Psoas muscle (tissue), 8 donors: ENCODE results near the gene SIX6. TPM values are rescaled to one million over a fixed set of nuclear protein-coding genes. Genes with fewer than 3 reads are reported as not detected.

Experiments used
- ATAC-seq, 4 donors: fragments of 200-7000 bp; cut with Tn5 transposase; one replicate each; pipeline ENCODE4 v1.9.1; 2020; ENCODE audit warnings: moderate library complexity in 3 of 4, mild to moderate bottlenecking in 2 of 4
- DNase-seq, 2 donors: peaks; one replicate each; pipeline ENCODE4 v3.0.0-alpha.2; 2020
- H3K27ac ChIP-seq: fragments of 200-600 bp; one replicate; pipeline ENCODE4 v1.8.0; 2022
- H3K27me3 ChIP-seq, 3 donors: fragments of 200-600 bp in 1 of 3; one replicate each; pipeline versions ENCODE4 v1.6.1 to v1.8.0; 2013 to 2022; ENCODE audit warnings: low read length in 2 of 3, mild to moderate bottlenecking in 2 of 3, moderate library complexity in 1 of 3; ENCODE audit not compliant: insufficient read depth in 3 of 3
- H3K36me3 ChIP-seq, 2 donors: fragments of 200-600 bp in 1 of 2; one replicate each; pipeline versions ENCODE4 v1.6.1 to v1.8.0; 2013 to 2022; ENCODE audit warnings: low read depth in 1 of 2, mild to moderate bottlenecking in 1 of 2, moderate library complexity in 1 of 2; ENCODE audit not compliant: insufficient read depth in 1 of 2
- H3K4me1 ChIP-seq: fragments of 200-600 bp; one replicate; pipeline ENCODE4 v1.8.0; 2022
- H3K4me3 ChIP-seq: fragments of 200-600 bp; one replicate; pipeline ENCODE4 v1.8.0; 2022; ENCODE audit warnings: mild to moderate bottlenecking
- H3K9me3 ChIP-seq: fragments of 200-600 bp; one replicate; pipeline ENCODE4 v1.8.0; 2022
- WGBS, 3 donors: extraction: QIAGEN DNeasy Blood & Tissue Kit; methylation state at CpG; one replicate each; pipeline versions ENCODE4 v1.1.6 to v1.1.7; 2013; 5-methylcytosine and 5-hydroxymethylcytosine counted together
- intact Hi-C, 2 donors: fragments of 100-400 bp; cut with DNase I; formaldehyde crosslinking; loops; one replicate each; pipeline versions ENCODE4 v1.11.0 to v1.14.2; 2022
- polyA plus RNA-seq, 3 donors: library from polyadenylated mRNA; stranded (reverse); fragments of 200-250 nt; gene quantifications; one replicate each; pipeline ENCODE4 v1.2.3, GENCODE V29; 2013
- total RNA-seq, 4 donors: library from RNA; stranded (reverse); fragmentation: NEBNext Ultra II Directional in 2 of 4; extraction: Animal tissue kit (Norgen Biotek cat#: 25700) in 2 of 4; gene quantifications; one replicate each; pipeline versions ENCODE4 v1.2.1 to v1.2.4, GENCODE V29; 2021 to 2023
- TF ChIP-seq, protein P1 (sequence below): fragments of 200-600 bp; IDR thresholded peaks from one replicate; pipeline ENCODE4 v1.8.0; 2022; ENCODE audit warnings: antibody characterized with exemption
- donor health status: healthy with polysubstance abuse.
- donor health status: DM: no; HTN: no; CAD: no; lungs with moderate emphysema.
- donor health status: Bipolar disorder and iron deficiency.
- donor health status: healthy.
- donor health status: DM: yes; HTN: yes; CAD: no.
- donor health status: DM: no; HTN: no; CAD: no.
- donor health status: DM: no; HTN: no; CAD: no.
- donor health status: DM: yes; HTN: yes; CAD: no.

SIX6 gene
- total and polyA plus RNA-seq, 7 donors = 0.03 to 0.38 (median 0.17) TPM; not detected in 1

DNA sequence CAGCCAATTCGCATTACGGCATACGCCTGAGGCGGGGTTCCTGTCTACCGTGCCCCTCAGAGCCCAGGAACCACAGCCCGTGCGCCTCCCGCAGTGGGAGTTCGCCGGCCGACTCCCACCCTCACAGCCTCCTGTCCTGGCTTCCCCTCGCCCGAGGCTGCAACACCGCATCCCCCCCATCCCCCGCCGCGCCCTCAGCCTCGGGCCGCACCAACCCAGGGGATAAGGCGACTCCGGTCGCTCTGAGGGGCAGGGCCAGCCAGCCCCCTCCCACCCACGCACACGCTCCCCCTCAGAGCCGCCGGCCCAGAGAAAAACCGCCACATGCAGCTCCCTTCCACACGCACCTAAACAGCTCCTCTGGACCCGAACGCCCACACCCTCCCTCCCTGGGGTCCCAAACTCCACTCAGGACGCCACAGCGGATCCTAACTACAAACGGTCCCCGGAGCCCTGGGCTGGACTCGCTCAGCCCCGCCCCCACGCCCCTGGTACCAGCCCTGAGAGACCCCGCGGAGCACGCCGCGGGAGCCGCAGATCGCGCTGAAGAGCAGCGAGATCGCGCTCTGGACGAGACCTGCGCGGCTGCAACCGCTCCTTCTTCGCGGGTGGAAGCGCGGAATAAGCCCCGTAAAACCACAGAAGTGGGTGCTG, 23.2 kb upstream of the SIX6 start, which contains the start of gene C14orf39:
Gene C14orf39 (minus strand): TSS at position 466 of the 654 bp plus-strand sequence. CDS start 985 bp downstream, outside the sequence.
- intact Hi-C loops = loop anchor here in 1 of 2 donors (5.0 kb wide), 1 partner anchor 133 kb away; no protein-coding TSS in a partner anchor
- Histone ChIP-seq H3K27ac (no peak within 1 kb of the TSS), H3K4me1 (peaks cover 2% of the 10 kb centered on the region), H3K27me3 (peaks cover 0 to 10% (median 0%) of the 10 kb centered on the region in 3 donors), H3K36me3 (no peaks in the 10 kb centered on the region), H3K4me3 (peak within 1 kb of the TSS; percentile 67), H3K9me3 (peaks cover 7% of the 10 kb centered on the region)
- 4 to 7% (median 5%) methylated on average over 53 to 57 of the region's 57 CpGs for WGBS, 3 donors
- TF ChIP-seq, protein P1, sequence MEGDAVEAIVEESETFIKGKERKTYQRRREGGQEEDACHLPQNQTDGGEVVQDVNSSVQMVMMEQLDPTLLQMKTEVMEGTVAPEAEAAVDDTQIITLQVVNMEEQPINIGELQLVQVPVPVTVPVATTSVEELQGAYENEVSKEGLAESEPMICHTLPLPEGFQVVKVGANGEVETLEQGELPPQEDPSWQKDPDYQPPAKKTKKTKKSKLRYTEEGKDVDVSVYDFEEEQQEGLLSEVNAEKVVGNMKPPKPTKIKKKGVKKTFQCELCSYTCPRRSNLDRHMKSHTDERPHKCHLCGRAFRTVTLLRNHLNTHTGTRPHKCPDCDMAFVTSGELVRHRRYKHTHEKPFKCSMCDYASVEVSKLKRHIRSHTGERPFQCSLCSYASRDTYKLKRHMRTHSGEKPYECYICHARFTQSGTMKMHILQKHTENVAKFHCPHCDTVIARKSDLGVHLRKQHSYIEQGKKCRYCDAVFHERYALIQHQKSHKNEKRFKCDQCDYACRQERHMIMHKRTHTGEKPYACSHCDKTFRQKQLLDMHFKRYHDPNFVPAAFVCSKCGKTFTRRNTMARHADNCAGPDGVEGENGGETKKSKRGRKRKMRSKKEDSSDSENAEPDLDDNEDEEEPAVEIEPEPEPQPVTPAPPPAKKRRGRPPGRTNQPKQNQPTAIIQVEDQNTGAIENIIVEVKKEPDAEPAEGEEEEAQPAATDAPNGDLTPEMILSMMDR = no peak
- peak; percentile 55 to 80 for DNase-seq
- peak; percentile 91 to 99 (median 96) for ATAC-seq

DNA sequence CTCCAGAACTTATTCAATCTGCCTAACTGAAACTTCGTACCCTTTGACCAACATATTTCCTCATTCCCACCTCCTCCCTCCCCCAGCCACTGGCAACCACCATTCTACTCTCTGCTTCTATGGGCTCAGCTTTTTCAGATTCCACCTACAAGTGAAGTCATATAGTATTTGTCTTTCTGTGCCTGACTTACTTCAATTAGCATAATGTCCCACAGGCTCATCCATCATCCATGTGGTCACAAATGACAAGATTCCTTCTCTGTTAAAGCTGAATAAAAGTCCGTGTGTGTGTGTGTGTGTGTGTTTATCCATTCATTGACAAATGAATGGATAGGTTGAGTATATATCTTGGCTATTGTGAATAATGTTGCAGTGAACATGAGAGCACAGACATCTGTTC, 21.7 kb upstream of the SIX6 start:
- no peak for ATAC-seq
- Histone ChIP-seq H3K4me1 (peaks cover 2% of the 10 kb centered on the region), H3K27me3 (peaks cover 0 to 10% (median 0%) of the 10 kb centered on the region in 3 donors), H3K36me3 (no peaks in the 10 kb centered on the region), H3K27ac (no peak overlapping the region), H3K9me3 (no peaks in the 10 kb centered on the region), H3K4me3 (no peak overlapping the region)
- 61 to 66% (median 62%) methylated on average over 2 of the region's 2 CpGs for WGBS, 3 donors
- TF ChIP-seq, protein P1 = no peak
- no peak for DNase-seq
- intact Hi-C loops = loop anchor here in 1 of 2 donors (5.0 kb wide), 1 partner anchor 135 kb away; no protein-coding TSS in a partner anchor

DNA sequence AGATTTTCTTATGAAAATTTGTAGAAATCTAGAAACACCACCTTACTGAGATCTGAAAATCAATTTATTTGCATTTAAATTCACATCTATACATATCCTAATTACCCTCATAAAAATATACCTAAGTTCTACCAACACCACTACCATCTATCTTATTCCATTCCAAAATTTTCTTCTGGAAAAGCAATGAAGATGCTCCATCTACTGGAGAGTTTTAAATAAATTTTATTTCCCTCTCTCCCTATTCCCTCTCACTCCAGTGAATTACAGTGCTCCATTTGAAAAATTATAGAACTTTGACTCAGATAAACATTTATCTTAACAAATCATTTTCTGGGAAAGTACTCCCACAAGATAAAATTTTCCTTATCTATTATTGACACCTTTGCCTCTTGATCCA, 20.8 kb upstream of the SIX6 start:
- Histone ChIP-seq H3K36me3 (no peaks in the 10 kb centered on the region), H3K9me3 (no peaks in the 10 kb centered on the region), H3K27ac (no peak overlapping the region), H3K27me3 (peaks cover 0 to 10% (median 0%) of the 10 kb centered on the region in 3 donors), H3K4me1 (peaks cover 2% of the 10 kb centered on the region), H3K4me3 (no peak overlapping the region)
- intact Hi-C loops = loop anchor here in 1 of 2 donors (5.0 kb wide), 1 partner anchor 136 kb away; no protein-coding TSS in a partner anchor
- DNase-seq = no peak
- TF ChIP-seq, protein P1 = no peak
- ATAC-seq = no peak

DNA sequence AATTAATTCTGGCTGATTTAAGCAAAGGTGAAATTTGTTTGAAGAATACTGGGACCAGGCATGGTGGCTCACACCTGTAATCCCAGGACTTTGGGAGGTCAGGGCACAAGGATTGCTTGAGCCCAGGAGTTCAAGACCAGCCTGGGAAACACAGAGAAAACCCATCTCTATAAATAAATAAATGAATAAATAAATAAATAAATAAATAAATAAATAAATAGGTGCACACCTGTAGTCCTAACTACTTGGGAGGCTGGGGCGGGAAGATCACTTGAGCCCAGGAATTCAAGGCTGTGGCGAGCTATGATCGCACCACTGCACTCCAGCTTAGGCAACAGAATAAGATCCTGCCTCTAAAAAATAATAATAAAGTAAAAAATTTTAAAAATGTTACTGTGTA, 18.7 kb upstream of the SIX6 start:
- no peak for DNase-seq
- TF ChIP-seq, protein P1 = no peak
- 95 to 100% (median 95%) methylated on average over 3 of the region's 3 CpGs for WGBS, 3 donors
- intact Hi-C loops = no loop called here
- H3K4me1 ChIP-seq = peaks cover 2% of the 10 kb centered on the region
- H3K27me3 ChIP-seq = peaks cover 0 to 8% (median 3%) of the 10 kb centered on the region in 3 donors
- H3K9me3 ChIP-seq = no peaks in the 10 kb centered on the region
- no peak overlapping the region for H3K27ac ChIP-seq
- ATAC-seq = no peak
- H3K36me3 ChIP-seq = no peaks in the 10 kb centered on the region
- no peak overlapping the region for H3K4me3 ChIP-seq
